Nephron (organoid): ENCODE results near the gene SKAP1.
A peak's percentile ranks its signal among the peaks of the same experiment; 100 is the strongest.
"Not testable (repeated sequence)": the region's sequence is repeated elsewhere in the genome, so short reads cannot be mapped to it uniquely, and the experiment has no call there.

Experiments used
- H3K27ac Mint-ChIP-seq, 3 experiments: 2 replicates each; pipeline ENCODE4 v1.8.0; 2020; ENCODE audit warnings: mixed read lengths in 3 of 3, mild to moderate bottlenecking in 2 of 3, moderate library complexity in 1 of 3
- H3K27me3 Mint-ChIP-seq: 2 replicates; pipeline ENCODE4 v1.8.0; 2021; ENCODE audit warnings: low read depth, mild to moderate bottlenecking, moderate library complexity, mixed read lengths
- H3K36me3 Mint-ChIP-seq: 2 replicates; pipeline ENCODE4 v1.8.0; 2020; ENCODE audit warnings: low read depth, mixed read lengths
- H3K4me1 Mint-ChIP-seq: 2 replicates; pipeline ENCODE4 v1.8.0; 2020; ENCODE audit warnings: mixed read lengths
- H3K4me3 Mint-ChIP-seq, 3 experiments: 2 replicates each; pipeline ENCODE4 v1.8.0; 2020; ENCODE audit warnings: mild to moderate bottlenecking in 3 of 3, mixed read lengths in 3 of 3, moderate library complexity in 2 of 3
- H3K9me3 Mint-ChIP-seq: 2 replicates; pipeline ENCODE4 v1.8.0; 2020; ENCODE audit warnings: mixed read lengths
- TF ChIP-seq, protein P1 (sequence below), 3 experiments: fragments of 200-600 bp; sonication (generic); IDR thresholded peaks; one replicate each; pipeline ENCODE4 v1.5.0; 2021; ENCODE audit warnings: antibody characterized with exemption in 3 of 3; ENCODE audit not compliant: unreplicated experiment in 3 of 3

SKAP1 gene

GRCh38 chr17:48455791-48456190 is 25.8 kb upstream of the SKAP1 start:
- no peaks in the 10 kb centered on the region for H3K4me1 Mint-ChIP-seq
- H3K36me3 Mint-ChIP-seq, result no peaks in the 10 kb centered on the region
- TF ChIP-seq, protein P1, sequence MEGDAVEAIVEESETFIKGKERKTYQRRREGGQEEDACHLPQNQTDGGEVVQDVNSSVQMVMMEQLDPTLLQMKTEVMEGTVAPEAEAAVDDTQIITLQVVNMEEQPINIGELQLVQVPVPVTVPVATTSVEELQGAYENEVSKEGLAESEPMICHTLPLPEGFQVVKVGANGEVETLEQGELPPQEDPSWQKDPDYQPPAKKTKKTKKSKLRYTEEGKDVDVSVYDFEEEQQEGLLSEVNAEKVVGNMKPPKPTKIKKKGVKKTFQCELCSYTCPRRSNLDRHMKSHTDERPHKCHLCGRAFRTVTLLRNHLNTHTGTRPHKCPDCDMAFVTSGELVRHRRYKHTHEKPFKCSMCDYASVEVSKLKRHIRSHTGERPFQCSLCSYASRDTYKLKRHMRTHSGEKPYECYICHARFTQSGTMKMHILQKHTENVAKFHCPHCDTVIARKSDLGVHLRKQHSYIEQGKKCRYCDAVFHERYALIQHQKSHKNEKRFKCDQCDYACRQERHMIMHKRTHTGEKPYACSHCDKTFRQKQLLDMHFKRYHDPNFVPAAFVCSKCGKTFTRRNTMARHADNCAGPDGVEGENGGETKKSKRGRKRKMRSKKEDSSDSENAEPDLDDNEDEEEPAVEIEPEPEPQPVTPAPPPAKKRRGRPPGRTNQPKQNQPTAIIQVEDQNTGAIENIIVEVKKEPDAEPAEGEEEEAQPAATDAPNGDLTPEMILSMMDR (IDR thresholded peaks at IDR 0.05; ENCODE audit: unreplicated experiment in 3 of 3), result no peak
- H3K9me3 Mint-ChIP-seq, result peaks cover 17% of the 10 kb centered on the region
- H3K4me3 Mint-ChIP-seq, result no peak overlapping the region
- peaks cover 86% of the 10 kb centered on the region for H3K27me3 Mint-ChIP-seq
- H3K27ac Mint-ChIP-seq, result no peak overlapping the region

- Mint-ChIP-seq H3K4me1 (no peaks in the 10 kb centered on the region), H3K36me3 (no peaks in the 10 kb centered on the region), H3K4me3 (no peak overlapping the region), H3K9me3 (peaks cover 17% of the 10 kb centered on the region), H3K27ac (no peak overlapping the region), H3K27me3 (peaks cover 82% of the 10 kb centered on the region)
- TF ChIP-seq, protein P1 (IDR thresholded peaks at IDR 0.05; ENCODE audit: unreplicated experiment in 3 of 3), result no peak
These were observed 23.4 kb upstream of the SKAP1 start for GRCh38 chr17:48453447-48453846.

- TF ChIP-seq, protein P1 (IDR thresholded peaks at IDR 0.05; ENCODE audit: unreplicated experiment in 3 of 3), result no peak
- no peak overlapping the region for H3K27ac Mint-ChIP-seq
- no peak overlapping the region for H3K4me3 Mint-ChIP-seq
- peaks cover 70% of the 10 kb centered on the region for H3K27me3 Mint-ChIP-seq
- H3K9me3 Mint-ChIP-seq, result peaks cover 17% of the 10 kb centered on the region
- H3K36me3 Mint-ChIP-seq, result no peaks in the 10 kb centered on the region
- no peaks in the 10 kb centered on the region for H3K4me1 Mint-ChIP-seq
These were observed 21.5 kb upstream of the SKAP1 start for GRCh38 chr17:48451489-48451888.

GRCh38 chr17:48449335-48449734 is 19.3 kb upstream of the SKAP1 start:
- not testable (repeated sequence) for H3K4me3 Mint-ChIP-seq, H3K4me1 Mint-ChIP-seq, H3K36me3 Mint-ChIP-seq, H3K9me3 Mint-ChIP-seq, H3K27ac Mint-ChIP-seq
- peaks cover 62% of the 10 kb centered on the region for H3K27me3 Mint-ChIP-seq

GRCh38 chr17:48445248-48445620 is 15.2 kb upstream of the SKAP1 start:
- Mint-ChIP-seq H3K36me3 (no peaks in the 10 kb centered on the region), H3K27me3 (peaks cover 34% of the 10 kb centered on the region), H3K4me1 (no peaks in the 10 kb centered on the region), H3K4me3 (no peak overlapping the region), H3K9me3 (no peaks in the 10 kb centered on the region), H3K27ac (no peak overlapping the region)
- TF ChIP-seq, protein P1 (IDR thresholded peaks at IDR 0.05; ENCODE audit: unreplicated experiment in 3 of 3), result no peak

- Mint-ChIP-seq H3K36me3 (no peaks in the 10 kb centered on the region), H3K27ac (peak overlapping the region in 1 of 3 experiments; percentile 77), H3K9me3 (no peaks in the 10 kb centered on the region), H3K4me3 (no peak overlapping the region), H3K27me3 (peaks cover 32% of the 10 kb centered on the region), H3K4me1 (peaks cover 5% of the 10 kb centered on the region)
- TF ChIP-seq, protein P1 (IDR thresholded peaks at IDR 0.05; ENCODE audit: unreplicated experiment in 3 of 3), result no peak
These were observed 14.7 kb upstream of the SKAP1 start for GRCh38 chr17:48444516-48445247.
